NCI-H526 treated with DMSO at 0.1 percent for 48 hours (cell line): Measurements from ENCODE around the gene SHF.

Experiments
- DNase-seq: peaks from one replicate; lab custom pipeline; 2025; lab: John Stamatoyannopoulos, UW

SHF gene

DNA sequence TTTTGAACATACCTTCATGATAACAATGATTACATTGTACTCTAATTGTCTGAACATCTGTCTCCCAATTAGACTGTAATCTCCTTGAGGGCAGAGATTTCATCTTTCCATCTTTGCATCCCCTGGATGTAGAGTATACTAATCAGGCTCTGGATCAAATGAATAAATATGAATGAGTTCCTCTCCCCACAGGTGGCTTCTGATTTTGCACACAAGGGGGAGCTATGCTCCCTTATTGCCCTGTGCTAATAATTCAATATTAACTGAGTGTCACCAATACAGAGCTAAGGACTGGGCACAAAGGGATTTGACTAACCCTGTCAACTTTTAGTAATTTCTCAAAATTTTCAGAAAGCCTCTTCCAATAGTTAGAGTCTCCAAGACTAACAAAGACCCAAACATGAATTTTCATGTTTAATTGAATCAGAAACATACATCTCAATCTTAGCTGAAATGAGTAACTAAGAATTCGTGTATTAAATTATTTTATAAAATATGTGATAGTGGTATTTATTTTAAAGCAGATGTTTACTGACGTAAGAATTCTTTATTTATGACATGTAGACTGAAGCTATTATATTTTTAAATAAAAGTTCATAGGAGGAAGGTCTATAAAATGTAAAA is 61.1 kb downstream of the SHF start:
- DNase-seq: no peak

DNA sequence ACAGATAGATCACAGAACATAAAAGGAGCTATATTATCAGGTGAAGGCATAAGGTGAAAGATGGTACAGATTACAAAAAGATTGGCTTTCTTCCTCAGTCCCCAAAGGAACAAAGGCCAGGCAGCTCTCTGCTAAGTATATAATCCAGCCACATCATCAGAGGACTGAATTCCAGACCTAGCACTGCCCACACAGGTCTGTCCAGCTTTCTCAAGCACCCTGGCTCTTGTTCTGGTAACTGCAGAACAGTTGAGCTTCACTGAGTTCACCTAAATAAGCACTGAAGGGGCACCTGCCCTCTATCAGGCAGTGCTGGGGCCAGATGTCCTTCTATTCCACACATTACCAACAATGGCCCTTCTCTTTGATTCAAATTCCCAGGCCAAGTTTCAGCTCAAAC is 64.4 kb downstream of the SHF start:
- DNase-seq: no peak

DNA sequence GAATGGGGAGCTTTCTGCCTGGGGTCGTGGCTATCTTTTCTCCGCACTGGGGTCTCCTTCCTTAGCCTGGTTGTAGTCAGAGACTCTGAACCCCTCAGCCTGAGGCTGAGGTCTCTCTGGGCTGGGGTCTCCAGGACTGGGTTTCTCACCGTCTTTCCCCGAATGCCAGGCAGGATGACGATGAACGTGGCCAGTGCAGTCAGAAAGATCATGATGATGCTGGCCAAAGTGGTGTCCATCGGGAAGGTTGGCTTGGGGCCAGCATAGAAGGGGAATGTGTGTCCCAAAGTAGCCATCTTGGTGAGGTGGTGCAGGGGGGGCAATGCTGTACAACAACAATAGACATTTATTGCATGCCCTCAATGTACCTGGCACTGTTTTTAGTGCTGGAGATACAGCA is 65.0 kb downstream of the SHF start:
- DNase-seq: no peak

DNA sequence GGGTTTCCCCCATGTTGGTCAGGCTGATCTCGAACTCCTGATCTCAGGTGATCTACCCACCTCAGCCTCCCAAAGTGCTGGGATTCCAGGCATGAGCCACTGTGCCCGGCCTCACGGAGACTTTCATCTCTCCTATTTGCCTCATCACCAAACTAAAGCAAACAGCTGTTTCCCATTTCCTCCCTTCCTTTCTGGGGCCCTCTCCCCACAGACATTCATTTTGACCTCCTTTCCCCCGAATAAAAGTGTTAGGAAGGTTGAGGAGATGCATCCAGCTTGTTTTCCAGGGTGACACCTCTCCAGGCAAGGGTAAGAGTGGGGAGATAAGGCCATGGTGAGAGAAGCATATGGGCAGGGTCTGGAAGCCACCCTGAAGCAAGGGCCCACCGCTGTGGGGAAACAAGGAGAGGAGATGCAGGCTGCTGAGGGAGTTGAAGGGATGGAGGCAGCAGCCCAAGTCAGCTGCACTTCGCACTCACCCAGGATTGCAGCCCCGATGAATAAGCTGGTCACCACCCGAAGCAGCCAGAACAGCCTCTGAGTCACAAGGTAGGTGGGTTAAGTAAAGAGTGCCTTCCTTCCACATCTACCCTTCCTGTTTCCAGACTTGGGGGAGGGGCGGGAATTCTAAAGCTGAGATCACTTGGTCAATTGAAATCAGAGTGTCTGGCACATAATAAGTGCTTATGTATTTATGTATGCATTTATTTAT is 65.9 kb downstream of the SHF start:
- DNase-seq: no peak

DNA sequence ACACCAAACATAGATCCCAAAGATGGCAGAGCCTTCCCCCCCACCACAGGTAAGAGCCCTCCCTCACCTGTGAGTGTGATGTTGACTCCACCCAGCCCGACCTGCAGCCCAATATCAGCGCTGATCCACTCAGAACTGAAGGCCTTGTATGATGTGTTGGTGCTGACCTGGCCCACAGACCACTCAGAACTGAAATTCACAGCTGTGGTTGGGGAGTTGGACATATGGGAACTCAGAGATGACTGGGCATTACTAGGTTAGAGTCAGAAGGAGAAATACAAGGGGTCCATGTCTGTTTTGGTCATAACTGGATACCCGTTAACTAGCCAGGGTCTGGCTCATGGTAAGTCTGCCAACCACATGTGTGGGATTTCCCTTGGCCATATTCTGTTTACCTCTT is 66.7 kb downstream of the SHF start:
- DNase-seq: no peak

DNA sequence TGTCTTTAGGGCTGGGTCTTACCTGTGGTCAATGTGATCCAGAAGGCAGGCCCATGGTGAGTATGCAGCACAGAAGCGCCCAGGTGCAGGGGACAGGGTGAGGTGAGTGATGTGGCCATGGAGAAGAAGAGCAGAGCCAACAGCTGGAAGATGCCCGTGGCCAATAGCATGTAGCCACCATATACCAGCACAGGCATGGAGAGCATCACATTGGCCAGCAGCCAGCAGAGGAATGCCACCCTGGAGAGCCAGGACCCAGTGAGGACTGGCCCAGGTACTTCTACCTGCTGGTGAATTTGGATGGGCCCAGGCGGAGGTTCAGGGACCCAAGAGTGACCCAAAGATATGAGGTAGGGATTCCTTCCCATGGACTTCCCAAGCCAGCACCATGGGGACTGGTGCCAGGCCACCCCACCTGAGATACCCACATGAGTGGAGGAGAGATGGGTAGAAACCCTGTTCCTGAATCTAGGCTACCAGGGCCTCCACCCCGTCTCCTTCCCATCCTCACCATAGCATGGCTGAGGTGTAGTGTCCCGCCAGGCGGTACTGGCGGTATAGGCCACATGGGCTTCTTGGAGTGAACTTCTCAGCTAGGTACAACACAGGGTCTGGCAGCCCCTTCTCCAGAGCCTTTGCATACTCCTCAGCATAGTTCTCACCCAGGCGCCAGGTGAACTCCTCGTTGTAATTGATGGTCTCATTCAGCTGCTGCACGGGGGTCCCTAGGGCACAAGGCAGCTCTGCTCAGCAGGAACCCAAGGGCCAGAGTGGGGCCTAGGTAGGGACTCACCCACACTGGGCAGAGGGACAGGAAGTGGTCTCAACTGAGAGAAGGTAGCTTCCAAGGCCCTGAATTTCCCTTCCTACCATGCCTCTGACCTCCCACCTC is 67.4 kb downstream of the SHF start:
- no peak for DNase-seq

DNA sequence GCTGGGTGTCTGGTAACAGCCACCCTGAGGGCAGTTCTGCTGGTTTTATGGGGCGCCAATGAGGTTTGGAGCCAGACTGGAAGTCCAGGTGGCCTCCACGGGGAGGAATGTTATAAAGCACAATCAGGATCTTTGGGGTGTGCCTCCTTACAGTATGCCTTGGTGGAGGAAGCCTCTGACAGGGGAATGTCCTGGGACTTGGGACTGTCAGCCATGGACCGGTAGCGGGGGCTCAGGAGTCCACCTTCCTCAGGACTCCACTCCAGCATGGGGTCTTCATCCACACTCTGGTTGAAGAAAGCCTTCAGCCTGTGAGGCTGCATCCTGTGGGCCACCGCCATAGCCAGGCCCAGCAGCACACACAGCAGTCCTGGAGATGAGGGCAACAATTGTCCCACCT is 68.8 kb downstream of the SHF start:
- no peak for DNase-seq

DNA sequence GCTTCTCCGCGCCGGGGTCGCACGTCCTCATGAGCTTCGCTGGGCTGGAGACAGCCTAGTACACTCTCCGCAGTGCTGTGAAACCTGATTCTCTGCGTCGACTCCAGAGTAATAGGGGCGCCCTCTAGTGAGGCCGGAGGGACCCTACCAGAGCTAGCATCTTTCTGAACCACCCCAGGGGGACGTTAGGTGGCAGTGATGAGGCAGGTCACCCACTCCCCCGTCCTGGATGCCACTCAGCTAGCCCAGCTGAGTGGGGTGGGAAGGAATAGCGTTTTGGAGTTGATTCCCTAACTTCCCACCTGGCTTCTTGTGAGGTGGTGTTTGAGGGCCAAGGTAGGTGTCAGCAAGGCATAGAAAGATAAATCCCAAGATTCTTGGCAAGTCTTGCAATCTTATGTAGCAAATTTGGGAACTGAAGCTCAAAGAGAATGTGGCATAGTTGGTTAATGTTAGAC is 69.6 kb downstream of the SHF start:
- DNase-seq: peak; percentile 85

DNA sequence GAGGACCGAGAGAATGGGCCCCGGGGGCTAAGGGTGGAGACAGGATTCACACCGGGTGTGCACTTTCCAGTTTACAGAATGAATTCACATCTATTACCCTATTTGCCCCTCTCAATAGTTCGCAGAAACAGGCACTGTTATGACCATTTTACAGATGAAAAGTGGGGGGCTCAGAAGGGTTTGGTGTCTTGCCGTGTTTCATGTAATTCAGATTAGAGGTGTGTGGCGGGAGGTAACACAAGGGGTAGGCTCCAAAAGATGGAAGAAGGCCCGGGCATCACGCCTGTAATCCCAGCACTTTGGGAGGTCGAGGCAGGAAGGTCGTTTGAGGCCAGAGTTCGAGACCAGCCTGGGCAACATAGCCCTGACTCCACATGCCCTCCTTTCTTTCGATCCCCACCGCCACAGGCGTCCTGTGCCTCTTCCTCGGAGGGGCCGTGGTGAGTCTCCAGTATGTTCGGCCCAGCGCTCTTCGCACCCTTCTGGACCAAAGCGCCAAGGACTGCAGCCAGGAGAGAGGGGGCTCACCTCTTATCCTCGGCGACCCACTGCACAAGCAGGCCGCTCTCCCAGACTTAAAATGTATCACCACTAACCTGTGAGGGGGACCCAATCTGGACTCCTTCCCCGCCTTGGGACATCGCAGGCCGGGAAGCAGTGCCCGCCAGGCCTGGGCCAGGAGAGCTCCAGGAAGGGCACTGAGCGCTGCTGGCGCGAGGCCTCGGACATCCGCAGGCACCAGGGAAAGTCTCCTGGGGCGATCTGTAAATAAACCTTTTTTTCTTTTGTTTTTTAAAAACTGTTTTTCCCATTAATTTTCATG is 70.2 kb downstream of the SHF start:
- DNase-seq: no peak
